ENCODE results near the gene PTPRJ. TPM values are rescaled to one million over a fixed set of nuclear protein-coding genes. Genes with fewer than 3 reads are reported as not detected.

The PTPRJ gene
- total and polyA plus RNA-seq, 2 donors (not counting 1 experiment from before 2014, with no cell fraction given), result 11.2 to 20.0 TPM

- Mint-ChIP-seq H3K27ac (no peak overlapping the region), H3K4me3 (no peak overlapping the region), H3K27me3 (no peaks in the 10 kb centered on the region), H3K4me1 (peaks cover 30% of the 10 kb centered on the region), H3K9me3 (ENCODE audit: insufficient read depth) (no peaks in the 10 kb centered on the region)
- no peaks in the 10 kb centered on the region for H4K20me1 ChIP-seq (ENCODE audit: control insufficient read depth, insufficient read depth, low read length, poor library complexity, severe bottlenecking)
- H3K79me2 ChIP-seq (ENCODE audit: control insufficient read depth, insufficient read depth, low read length), result no peaks in the 10 kb centered on the region
- H3K27ac ChIP-seq (ENCODE audit: low read length in 2 of 2), result no peak overlapping the region
- no peaks in the 10 kb centered on the region for H3K9me3 ChIP-seq (ENCODE audit: control extremely low read depth in 1 of 3, control insufficient read depth in 2 of 3, insufficient read depth in 1 of 3, low read length in 2 of 3)
- no peak overlapping the region for H3K4me2 ChIP-seq (replicated peaks; ENCODE audit: low read depth, low read length, poor library complexity, severe bottlenecking)
- no peaks in the 10 kb centered on the region for H3K36me3 ChIP-seq (replicated peaks in 1 of 2; ENCODE audit: control extremely low read depth in 1 of 2, control insufficient read depth in 1 of 2, extremely low read depth in 1 of 2, insufficient read depth in 2 of 2, low read length in 1 of 2)
- ChIA-PET CTCF (interaction anchor here (0.6 kb wide), 1 partner anchor 18 kb away, joined by 3 read pairs; no protein-coding TSS in a partner anchor), POLR2A (interaction anchor here (0.7 kb wide), 1 partner anchor 50 kb away, joined by 3 read pairs; no protein-coding TSS in a partner anchor)
- ATAC-seq (ENCODE audit: low read depth) (no peak), DNase-seq (no peak)
- intact Hi-C loops (cut with micrococcal nuclease), result no loop called here
- peaks cover 11 to 15% of the 10 kb centered on the region in 2 donors for H3K4me1 ChIP-seq (ENCODE audit: control insufficient read depth in 2 of 2, insufficient read depth in 2 of 2, low read length in 2 of 2)
- H3K27me3 ChIP-seq (replicated peaks in 1 of 4; ENCODE audit: control extremely low read depth in 1 of 4, control insufficient read depth in 3 of 4, insufficient read depth in 4 of 4, low read length in 3 of 4), result no peaks in the 10 kb centered on the region
- WGBS (ENCODE audit: insufficient coverage), result 97% methylated on average over 8 of the region's 15 CpGs
- no peak overlapping the region for H2AFZ ChIP-seq (ENCODE audit: insufficient read depth, low read depth, low read length, poor library complexity, severe bottlenecking)
- H3K9ac ChIP-seq (ENCODE audit: low read length), result no peak overlapping the region
- TF ChIP-seq EZH2 (IDR thresholded peaks at IDR 0.05; ENCODE audit: borderline replicate concordance, insufficient read depth, low read depth, low read length, poor library complexity, severe bottlenecking) (no peak), CTCF (IDR thresholded peaks at IDR 0.05) (no peak)
- no peak overlapping the region for H3K4me3 ChIP-seq (ENCODE audit: control extremely low read depth in 1 of 5, extremely low read depth in 1 of 5, insufficient read depth in 1 of 5, low read depth in 2 of 5, low read length in 4 of 5)
Observed at GRCh38 chr11:47943721-47944586, 36.4 kb upstream of the PTPRJ start.

- ChIA-PET POLR2A (no interaction called here), CTCF (interaction anchor here (1.5 to 1.9 kb wide), 2 partner anchors 10 to 11 kb away, joined by 5 to 9 read pairs; no protein-coding TSS in a partner anchor)
- intact Hi-C loops (cut with micrococcal nuclease), result no loop called here
- Mint-ChIP-seq H3K27me3 (no peaks in the 10 kb centered on the region), H3K4me3 (no peak overlapping the region), H3K9me3 (ENCODE audit: insufficient read depth) (no peaks in the 10 kb centered on the region), H3K27ac (no peak overlapping the region), H3K4me1 (peaks cover 35% of the 10 kb centered on the region)
- Histone ChIP-seq H3K27ac (ENCODE audit: low read length in 2 of 2) (no peak overlapping the region), H3K79me2 (ENCODE audit: control insufficient read depth, insufficient read depth, low read length) (no peaks in the 10 kb centered on the region), H3K9me3 (ENCODE audit: control extremely low read depth in 1 of 3, control insufficient read depth in 2 of 3, insufficient read depth in 1 of 3, low read length in 2 of 3) (no peaks in the 10 kb centered on the region), H3K9ac (ENCODE audit: low read length) (no peak overlapping the region), H3K4me1 (ENCODE audit: control insufficient read depth in 2 of 2, insufficient read depth in 2 of 2, low read length in 2 of 2) (peaks cover 18 to 22% of the 10 kb centered on the region in 2 donors), H3K36me3 (replicated peaks in 1 of 2; ENCODE audit: control extremely low read depth in 1 of 2, control insufficient read depth in 1 of 2, extremely low read depth in 1 of 2, insufficient read depth in 2 of 2, low read length in 1 of 2) (no peaks in the 10 kb centered on the region), H3K27me3 (replicated peaks in 1 of 4; ENCODE audit: control extremely low read depth in 1 of 4, control insufficient read depth in 3 of 4, insufficient read depth in 4 of 4, low read length in 3 of 4) (no peaks in the 10 kb centered on the region), H3K4me3 (ENCODE audit: control extremely low read depth in 1 of 5, extremely low read depth in 1 of 5, insufficient read depth in 1 of 5, low read depth in 2 of 5, low read length in 4 of 5) (no peak overlapping the region), H2AFZ (ENCODE audit: insufficient read depth, low read depth, low read length, poor library complexity, severe bottlenecking) (no peak overlapping the region), H3K4me2 (replicated peaks; ENCODE audit: low read depth, low read length, poor library complexity, severe bottlenecking) (no peak overlapping the region), H4K20me1 (ENCODE audit: control insufficient read depth, insufficient read depth, low read length, poor library complexity, severe bottlenecking) (no peaks in the 10 kb centered on the region)
- DNase-seq, result no peak
- no peak for ATAC-seq (ENCODE audit: low read depth)
- TF ChIP-seq CTCF (IDR thresholded peaks at IDR 0.05) (no peak), EZH2 (IDR thresholded peaks at IDR 0.05; ENCODE audit: borderline replicate concordance, insufficient read depth, low read depth, low read length, poor library complexity, severe bottlenecking) (no peak)
Observed at GRCh38 chr11:47944632-47945031, 35.7 kb upstream of the PTPRJ start.
